NCI-H82 treated with DMSO at 0.1 percent for 48 hours (cell line): ENCODE results near the gene ALDH3A1.

Experiments used
- DNase-seq: peaks from one replicate; lab custom pipeline; 2025; ENCODE audit not compliant: unreplicated experiment; lab: John Stamatoyannopoulos, UW

The ALDH3A1 gene

DNA sequence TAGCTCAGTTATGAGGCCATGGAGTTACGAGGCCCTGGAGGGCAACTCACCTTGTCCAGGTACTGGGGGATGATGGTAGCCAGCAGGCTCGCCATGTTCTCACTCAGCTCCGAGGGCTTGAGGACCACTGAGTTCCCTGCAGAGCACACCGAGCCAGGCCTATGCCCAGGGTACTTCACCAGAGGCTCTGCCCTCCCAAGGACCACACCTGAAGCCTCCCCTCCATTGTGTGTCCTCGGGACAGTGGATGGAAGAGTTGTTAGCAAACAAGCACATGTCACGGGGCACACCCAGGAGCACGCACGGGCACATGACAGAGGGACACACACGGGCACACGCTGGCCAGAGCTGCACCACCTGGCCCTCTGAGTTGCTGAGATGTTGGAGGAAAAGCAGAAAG, 5.6 kb downstream of the ALDH3A1 start:
- DNase-seq, result no peak

DNA sequence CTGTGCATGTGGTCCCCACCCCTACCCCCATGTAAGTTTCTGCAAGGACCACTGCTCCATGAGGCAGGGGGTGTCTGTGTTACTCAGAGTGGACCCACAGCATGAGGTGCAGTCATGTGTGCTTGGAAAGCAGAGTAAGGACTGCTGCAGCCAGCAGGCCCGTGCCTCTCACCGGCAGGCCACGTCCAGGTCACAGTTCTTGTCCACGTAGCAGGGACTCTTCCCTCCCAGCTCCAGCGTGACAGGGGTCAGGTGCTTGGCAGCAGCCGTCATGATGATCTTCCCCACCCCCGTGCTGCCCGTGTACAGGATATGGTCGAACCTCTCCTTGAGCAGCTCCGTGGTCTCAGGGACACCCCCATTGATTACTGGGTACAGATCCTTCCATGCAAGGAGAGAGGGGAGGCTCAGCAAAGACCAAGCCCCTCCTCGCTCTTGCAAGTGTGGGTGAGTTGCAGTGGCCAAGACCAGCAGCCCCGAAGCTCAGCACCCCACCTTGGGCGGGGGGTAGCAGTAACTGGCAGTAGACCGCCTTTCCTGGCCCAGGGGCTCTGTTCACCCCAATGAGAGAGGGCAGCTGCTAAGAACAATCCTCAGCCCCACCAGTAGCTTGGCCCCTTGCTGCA, 6.2 kb downstream of the ALDH3A1 start:
- DNase-seq, result no peak

DNA sequence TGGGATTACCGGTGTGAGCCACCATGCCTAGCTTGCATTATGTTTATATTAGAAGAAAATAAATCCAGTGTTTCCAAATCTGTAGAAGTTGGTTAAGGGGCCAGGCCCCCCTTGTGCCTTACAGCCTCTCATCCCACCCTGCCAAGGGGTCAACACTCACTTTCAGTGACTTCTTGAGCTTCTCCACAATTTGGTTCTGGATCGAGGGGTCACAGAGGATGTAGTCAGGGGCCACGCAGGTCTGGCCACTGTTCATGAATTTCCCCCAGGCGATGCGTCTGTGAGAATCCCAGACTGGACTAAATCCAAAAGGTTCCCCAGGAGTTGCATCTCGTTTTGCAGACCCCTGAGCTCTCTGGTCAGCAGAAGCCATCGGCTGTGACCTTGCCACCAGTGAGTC, 7.2 kb downstream of the ALDH3A1 start:
- DNase-seq, result no peak

DNA sequence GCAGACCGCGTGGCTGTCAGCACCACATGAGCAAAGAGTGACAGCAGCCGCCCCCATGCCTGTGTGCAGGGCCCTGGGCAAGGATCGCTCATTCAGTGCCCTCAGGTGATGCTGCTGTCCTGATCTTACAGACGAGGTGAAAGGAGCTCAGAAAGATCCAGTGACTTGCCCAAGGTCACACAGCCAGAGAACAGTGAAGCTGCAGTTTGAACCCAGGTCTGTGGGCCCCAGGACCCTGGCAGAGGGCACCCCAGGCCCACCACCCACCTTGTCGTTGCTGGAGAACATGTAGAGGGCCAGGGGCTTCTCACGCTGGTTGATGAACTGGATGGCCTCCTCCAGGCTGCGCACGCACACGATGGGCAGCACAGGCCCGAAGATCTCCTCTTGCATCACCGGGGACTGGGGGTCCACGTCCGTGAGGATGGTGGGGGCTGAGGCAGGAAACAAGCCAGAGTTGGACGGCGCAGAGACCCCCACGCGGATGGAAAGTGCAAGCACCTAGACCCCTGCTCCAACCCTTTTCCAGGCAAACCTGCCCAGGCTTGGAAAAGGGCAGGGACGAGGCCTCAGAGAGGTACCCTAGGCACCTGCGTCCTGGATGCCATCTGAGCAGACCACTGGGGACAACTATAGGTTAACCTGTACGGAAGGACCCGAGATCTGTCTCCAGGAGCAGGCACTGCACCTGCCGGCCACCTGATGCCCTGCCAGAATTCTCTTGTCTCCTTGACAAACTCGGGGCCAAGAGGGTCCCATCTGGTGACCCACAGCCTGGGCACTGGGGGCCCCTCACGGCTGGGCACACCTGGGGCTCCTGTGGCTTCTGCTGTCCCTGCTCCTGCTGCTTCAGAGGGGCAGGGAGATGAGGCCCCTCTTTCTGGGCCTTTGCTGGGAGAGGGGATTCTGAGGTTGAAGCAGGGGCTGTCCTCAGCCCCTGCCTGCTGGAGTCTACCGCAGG, 8.6 kb downstream of the ALDH3A1 start:
- DNase-seq, result no peak

DNA sequence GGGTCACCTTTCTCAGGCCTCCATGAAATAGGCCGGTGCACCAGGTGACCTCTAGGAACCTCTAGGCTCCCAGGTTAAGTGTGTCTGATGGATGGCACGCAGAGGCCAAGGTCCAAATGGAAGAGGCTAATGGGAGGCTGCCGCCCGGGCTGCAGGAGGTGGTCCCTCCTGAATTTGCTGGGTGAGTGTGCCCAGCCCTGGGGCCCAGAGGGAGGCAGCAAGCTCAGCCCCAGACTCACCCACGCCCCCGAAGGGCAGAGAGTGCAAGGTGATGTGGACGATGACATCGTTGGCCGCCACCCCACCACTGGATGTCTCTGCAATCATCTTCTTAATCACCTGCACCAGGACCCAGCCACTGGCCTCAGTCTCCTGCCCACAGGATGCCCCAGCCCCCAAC, 9.3 kb downstream of the ALDH3A1 start:
- no peak for DNase-seq

DNA sequence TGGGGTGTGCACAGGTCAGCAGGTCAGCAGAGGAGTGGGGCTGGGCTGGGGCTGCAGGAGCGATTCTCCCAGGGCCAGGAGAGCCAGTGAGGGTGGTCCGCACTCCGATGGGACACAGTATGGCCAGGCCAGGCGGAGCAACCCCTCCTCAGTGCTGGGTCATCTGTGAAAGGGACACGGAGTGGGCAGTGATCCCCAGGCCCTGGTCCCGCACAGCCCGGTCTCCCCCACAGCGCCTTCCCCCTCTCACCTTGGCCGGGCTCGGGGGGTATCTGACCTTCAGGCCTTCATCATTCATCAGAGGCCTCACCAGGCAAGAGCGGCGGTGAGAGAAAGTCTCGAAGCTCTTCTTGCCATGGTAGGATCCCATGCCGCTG, 10.0 kb downstream of the ALDH3A1 start:
- DNase-seq, result no peak

DNA sequence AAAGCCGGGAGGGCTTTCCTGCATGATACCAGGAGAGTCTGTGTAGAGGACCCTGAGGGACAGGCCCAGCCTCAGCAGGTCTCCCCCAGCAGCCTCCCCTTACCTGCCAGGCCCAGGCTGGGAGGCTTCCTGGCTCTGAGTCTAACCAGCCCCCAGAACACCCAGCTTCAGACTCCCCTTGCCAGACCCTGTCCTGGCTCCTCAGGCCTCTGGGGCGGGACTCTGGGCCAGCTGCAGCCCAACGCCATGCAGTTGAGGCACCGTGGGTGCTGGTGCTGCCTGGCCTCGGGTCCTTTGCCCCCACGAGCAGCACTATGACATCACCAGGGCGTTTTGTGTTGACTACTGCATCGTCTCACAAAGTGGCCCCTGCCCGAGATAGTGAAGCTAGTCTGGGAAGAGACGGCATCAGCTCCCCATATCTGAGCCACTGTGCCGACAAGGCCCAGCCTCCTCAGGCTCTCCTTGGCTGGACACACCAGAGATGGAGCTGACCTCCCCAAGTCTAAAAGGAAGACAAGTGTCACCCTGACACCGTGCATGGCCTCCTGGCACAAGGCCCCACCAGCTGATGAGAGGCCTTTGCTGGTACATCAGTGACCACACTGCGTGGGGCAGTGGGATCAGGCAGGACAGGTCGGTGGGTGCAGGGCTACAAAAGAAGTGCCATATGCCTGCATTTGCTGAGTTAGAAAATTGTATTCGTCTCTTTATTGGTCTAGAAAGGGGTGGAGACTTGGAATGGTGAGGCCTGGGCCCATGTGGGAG, 10.6 kb downstream of the ALDH3A1 start:
- DNase-seq, result no peak

DNA sequence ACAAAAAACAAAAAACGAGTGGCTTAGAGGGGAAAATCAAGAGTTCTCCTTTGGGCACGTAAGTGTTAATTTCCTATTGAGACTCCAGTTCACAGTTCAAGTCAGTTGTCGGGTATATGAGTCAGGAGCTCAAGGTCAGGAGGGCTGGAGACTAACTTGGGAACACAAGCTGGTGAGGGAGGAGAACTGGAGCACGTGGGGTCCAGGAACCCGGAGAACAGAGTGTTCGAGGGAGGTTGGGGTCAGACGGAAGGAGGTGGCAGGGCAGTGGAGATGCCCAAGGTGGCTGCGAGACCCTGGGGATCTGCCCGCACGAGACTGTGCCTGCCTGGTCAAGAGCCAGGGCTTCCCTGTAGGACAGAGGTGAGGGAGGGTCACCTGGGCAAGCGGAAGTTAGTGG, 12.0 kb downstream of the ALDH3A1 start:
- DNase-seq, result no peak

DNA sequence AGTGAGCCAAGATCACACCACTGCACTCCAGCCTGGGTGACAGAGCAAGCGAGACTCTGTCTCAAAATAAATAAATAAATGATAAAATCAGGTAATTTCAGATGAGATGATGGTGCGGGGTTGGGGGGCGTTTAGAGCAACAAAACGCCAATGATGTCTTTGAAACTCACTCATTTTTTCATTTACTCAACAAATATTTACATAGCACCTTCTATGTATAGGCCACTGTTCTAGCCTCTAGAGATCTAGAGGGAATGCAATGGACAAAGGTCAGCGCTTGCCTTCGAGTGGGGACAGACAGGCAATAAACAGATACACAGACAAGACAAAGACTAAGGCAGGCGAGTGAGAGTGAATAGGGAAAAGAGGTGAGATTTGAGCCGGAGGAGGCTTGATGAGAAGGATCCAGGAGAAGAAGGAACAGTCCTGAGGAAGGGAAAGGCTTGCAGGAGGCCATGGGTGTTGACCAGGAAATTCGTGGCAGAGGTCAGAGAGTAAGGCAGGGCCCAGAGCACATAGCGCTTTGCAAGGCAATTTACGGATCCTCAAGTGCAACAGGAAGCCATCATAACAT, 14.1 kb downstream of the ALDH3A1 start:
- no peak for DNase-seq

DNA sequence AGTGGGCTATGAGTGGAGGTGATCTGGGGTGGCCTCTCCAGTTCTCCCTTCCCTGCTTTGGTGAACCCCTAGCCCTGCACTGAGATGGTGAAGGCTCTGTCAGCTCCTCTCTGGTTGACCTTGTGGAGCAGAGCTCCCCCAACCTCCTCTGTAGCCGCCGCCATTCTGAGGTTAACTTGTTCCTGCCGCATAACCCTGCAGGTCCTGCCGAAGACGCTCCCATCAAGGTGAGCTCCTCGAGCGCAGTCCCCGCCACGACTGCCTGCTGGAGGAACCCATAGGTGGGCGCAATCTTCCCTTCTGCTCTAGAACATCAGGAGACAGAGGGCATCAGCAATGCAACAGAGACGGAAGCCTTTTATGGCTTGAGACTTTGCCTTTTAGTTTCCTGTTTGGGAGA, 16.5 kb downstream of the ALDH3A1 start:
- no peak for DNase-seq

DNA sequence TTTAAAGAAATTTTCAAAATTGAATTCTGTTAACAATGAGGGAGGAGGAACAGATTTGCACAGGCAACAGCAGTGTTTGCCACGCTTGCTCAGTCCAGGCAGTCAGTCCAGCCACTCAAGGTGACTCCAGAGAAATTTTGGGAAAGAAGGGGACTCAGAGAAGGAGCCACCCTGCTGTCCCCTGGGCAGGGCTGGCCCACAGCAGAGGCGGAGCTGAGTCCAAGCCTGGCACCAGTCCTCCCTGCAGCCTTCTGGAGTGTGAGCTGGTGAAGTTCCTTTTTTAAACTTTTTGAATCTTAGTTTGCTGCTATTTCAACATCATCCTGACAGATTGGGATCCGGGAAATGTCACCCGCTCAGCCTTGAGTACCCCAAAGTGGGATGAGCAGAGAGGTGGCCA, 17.3 kb downstream of the ALDH3A1 start:
- no peak for DNase-seq

DNA sequence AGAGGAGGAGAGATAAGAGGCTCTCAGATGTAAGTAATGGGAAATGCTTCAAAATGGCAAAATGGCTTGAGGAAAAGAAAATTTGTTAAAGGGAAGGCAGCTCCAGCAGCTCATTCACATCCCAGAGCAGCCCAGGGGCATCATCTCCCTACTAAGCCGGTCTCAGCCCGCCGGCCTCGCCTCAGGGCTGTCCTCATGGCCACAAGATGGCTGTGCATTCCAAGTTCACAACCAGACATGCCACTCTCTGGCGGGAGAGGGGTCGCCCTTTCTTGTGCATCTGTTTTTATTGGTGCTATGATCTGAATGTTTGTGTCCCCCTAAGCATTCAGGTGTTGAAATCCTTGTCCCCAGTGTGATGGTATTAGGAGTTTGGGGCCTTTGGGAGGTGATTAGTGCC, 18.2 kb downstream of the ALDH3A1 start:
- no peak for DNase-seq

DNA sequence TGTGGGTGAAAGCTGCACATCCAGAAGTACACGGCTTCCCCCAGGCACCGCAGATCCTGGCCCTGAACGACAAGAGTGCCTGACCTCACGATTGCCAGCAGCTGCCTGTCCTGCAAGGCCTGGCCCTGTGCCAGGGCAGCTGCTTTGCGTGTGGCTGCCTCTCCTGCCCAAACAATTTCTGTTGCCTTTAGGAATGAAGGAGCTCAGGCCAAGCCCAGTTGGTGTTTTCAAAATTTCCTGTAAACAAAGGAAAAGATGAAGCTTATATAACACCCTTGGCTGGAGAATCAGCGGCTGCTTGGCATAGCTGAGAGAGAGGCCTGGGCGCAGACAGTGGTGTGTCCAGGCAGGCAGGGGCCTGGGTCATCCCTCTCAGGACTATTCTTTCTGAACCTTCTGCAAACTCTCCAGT, 20.0 kb downstream of the ALDH3A1 start:
- DNase-seq, result no peak

DNA sequence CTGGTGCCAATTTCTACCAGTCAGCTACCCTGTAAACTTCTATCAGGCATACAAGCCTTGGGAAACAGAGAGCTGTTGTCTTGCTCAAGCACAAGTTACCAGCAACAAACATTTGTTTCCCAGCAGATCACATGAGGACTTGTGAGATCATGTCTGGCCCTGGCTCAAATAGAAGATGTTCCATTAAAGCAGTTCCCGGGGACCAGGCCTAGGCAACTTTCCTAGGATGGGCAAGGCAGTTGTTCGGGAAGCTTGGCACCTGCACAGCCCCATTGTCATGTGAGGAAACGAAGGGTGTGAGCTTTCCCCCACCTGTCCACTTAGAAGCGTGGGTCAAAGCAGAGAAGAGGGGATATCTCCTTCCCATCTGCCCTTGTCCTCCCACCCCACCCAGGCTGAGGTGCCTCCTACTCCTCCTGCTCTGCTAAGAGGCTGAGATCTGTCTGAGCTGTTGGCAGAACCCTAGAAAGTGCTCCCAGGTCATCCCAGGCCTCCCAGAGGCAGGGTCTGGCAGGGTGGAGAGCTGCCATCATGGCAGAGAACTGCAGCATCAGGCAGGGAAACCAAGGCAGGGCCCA, 20.5 kb downstream of the ALDH3A1 start:
- no peak for DNase-seq

DNA sequence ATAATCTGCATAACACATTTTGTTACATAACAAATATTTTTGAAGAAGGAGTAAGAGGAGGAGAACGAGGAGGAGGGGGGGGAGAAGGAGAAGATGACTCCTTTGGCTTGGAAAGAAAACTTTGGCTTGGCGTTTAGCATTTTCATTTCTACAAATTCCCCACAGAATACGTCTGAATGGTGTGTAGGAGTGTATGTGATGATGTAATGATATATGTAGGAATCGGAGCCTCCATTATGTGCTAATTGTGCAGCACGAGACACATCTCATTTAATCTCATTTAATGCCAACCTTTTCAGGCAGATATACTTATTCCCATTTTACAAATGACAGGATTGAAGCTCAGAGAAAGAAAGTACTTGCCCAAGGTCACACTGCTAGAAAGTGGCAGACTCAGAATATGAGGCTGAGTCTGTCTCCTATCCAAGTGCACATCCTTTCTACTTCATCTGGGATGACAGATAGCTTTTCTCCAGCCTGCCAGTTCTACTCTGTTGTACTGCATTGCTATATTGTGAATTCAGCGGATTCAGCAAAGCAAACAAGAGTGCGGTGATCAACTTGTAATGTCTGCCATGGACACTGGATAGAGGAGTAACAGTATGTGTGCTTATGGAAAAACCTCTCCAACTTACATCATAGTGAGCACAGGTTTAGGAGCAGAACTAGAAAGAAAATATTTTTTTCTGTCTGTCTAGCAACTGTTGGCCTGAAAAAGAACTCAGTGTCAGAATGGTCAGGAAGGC, 21.3 kb downstream of the ALDH3A1 start:
- DNase-seq, result no peak

DNA sequence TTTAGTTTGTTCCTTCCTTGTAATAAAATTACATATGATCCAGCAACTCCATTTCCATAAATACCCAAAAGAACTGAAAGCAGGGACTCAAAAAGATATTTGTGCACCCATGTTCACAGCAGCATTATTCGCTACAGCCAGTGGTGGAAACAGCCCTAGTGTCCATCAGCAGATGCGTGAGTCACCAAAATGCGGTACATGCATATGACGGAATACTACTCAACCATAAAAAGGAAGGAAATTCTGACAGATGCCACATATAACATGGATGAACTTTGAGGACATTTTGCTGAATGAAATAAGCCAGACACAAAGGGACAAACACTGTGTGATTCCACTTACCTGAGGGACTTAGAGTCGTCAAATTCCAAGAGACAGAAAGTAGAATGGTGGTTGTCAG, 22.6 kb downstream of the ALDH3A1 start:
- DNase-seq, result no peak

DNA sequence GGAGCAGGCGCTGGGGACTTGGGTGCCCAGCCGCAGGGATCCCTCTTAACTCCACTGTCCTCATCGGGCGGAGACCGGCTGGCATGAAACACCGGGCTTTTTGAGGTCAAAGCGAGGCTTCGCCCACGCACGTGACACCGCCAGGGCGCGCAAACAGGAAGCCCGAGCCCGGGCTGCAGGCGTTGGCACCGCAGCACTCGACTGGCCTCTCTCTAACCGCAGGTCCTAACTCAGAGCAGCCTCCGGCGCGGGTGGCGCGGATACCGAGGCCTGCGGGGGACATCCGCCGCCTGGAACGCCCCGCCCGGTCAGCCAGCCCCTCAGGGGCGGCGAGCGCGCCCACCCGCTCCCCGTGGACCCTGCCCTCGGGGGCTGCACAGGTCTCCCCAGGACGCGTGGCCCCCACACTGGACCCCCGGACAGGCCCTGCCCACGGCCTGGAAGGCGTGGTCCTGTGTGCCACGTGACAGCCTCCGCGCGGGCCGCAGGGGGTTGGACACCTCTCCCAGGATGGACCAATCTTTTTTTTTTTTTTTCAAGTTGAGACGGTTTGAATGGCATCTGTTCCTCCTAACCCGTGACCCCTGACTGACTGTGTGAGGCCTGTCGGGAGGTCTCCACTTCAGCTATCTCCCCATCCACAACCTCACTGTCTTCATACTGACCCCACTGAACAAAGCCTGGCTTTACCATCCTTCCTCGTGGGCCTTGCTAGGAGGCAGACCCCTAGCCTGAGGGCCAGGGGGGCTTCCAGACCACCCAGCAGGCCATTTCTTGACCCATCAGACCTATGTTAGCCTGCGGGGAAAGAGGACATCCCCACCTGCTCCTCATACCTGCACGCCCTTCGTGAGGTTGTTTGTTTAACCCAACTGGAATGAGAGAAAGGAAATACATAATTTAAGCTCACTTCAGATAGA, 23.3 kb downstream of the ALDH3A1 start:
- DNase-seq, result no peak

DNA sequence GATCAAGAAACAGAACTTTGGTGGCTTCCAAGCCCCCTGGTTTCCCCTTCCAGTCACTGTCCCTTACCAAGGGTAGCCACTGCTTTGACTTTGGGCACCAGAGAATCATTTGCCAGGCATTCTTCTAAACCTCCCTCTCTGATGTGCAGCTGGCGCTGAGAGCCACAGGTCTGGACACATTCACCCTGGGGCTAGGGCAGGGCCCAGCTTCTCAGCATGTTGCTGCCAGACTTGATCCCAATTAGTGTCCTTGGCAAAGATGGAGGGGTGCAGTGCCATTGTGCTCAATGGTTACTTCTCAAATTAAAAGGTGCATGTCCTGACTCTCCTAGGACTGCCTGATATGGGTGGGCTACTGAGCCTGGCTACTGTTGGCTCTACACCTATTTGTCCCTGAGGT, 24.1 kb downstream of the ALDH3A1 start:
- DNase-seq, result no peak

DNA sequence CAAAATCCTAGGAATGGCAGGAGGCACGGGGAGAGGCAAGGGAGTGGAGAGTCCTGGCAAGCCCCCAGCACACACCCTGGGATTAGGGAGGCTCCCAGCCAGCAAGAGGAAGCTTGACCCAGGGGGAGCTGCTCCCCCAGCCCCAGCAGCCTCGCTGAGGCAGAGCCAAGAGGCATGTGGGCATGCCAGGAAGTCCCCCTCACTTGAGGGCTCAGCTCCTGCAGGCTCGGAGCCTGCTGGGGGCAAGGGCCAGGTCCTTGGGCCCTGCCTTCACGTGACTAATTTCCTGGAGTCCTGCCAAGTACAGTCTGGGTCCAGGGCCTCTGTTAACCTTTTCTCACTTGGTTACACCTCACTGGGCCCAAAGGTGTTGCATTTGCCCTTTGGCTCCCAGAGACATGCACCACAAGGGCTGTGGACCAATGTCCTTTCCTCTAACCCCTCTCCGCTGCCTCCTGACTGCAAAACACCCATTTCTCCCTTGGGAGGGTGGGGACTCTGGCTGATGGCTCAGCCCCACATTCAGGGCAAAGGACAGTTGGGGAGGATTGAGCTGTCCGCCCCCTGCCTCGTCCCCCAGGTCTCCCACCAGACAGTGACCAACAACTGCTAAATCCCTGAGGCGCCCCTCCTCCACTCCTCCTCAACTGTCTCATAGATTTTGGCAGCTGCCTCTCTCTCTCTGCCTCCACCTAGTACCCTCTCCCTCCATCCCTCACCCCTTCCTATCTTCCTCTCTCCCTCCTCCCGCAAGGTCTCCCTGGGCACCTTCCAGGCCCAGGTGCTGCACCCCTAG, 27.3 kb downstream of the ALDH3A1 start:
- DNase-seq, result no peak
